ENCODE data around the gene ZNF474.

ZNF474 gene

DNA sequence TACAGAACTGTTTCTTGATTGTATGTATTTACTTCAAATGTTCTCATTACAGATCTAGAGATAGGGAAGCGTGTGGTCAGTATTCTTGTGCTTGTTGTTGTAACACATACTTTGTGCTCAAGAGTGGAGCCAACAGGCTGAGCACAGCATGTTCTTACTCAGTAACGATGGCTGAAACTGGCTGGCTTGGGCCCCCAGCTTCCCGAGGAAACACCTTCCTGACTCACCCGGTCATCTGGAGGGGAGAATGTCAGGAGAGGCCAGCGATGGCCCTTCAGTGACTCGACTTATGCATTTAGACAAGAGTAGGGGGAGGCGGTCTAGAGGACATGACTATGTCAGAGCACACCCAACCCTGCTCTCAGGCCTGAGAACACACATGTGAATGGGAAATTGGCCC lies 25.6 kb downstream of the ZNF474 start:
- DNase-seq = no peak

DNA sequence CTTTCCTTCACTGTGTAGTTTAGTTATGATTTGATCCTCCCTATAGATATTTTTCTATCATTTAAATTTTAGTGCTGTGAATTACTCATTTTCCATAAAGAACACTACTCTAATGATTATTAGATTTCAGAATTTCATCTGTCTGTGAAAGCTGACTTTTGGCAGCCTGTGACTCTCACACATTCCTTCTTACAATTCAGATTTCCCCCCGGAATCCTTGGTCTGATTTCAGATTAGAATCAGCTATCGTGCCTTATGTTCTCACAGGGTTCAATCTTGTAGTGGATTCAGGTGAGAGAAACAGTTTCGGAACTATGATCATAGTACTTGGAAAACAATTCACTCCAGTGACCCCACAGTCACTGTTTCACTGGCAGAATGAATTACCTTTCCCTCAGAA lies 26.2 kb downstream of the ZNF474 start:
- no peak for DNase-seq

GRCh38 chr5:122156724-122157325 lies 27.5 kb downstream of the ZNF474 start:
- peak; percentile 3 for DNase-seq

GRCh38 chr5:122162100-122162638 lies 32.8 kb downstream of the ZNF474 start:
- no peak for DNase-seq

DNA sequence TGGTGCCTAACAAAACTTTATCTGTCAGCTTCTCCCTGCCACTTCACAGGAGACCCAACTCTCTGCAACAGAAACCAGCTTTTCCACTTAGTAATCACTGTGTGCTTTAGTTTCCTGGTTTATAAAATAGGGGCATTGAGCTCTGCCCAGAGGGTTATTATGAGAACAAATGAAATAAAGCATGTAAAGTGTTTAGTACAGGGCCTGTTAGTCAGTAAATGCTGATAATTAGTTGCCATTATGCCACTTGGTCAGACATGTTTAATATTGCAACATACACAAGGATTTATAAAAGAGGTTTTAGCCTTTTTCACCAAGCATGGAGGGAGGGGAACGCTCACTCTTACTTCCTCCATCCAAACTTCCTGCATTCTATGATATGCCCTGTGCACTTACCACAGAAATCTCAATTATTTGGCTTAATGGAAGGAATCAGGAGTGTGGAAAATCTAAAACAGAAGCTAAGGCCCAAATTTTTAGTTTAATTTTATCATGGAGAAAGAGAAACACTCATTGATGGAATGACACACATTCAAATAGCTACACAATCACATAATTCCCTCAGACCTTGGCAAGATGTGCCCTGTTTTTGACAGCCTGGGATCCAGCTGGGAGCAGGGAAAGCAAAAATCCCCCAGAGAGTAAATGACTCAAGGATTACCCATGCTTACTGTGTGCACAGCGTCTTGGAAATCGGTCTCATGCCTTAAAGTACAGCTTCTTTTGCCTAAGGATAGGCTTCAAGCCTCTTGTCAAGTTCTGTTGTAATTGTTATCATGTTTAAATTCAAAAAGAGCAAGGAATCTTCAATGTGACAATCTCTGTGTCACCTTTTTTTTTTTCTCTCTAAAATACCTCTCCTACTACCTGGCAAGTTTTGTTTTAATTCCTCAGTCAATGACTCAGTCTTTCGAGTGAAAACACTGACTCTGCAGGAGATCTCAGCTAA lies 34.0 kb downstream of the ZNF474 start:
- DNase-seq = no peak

GRCh38 chr5:122164070-122164435 lies 34.7 kb downstream of the ZNF474 start:
- no peak for DNase-seq

GRCh38 chr5:122164831-122165558 lies 35.6 kb downstream of the ZNF474 start:
- no peak for DNase-seq

- DNase-seq = no peak
Measured at GRCh38 chr5:122165559-122166078, 36.3 kb downstream of the ZNF474 start.

GRCh38 chr5:122169350-122170103 lies 40.2 kb downstream of the ZNF474 start:
- no peak for DNase-seq

DNA sequence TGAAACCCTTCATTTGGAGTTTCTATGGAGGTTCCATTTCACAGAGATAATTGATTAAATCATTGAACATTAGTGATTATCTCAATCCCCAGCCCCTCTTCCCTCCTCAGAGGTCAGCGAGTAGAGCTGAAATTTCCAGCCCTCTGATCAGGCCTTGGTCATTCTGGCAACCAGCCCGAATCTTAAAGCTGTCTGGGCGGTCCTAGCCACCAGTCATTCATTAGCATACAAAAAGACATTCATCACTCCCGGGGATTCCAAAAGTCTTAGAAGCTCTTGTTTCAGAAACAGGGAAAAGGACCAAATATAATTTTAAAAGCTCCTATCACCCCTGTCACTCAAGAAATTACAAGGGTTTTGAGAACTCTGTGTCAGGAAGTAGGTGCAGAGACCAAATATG lies 41.3 kb downstream of the ZNF474 start:
- DNase-seq = no peak

DNA sequence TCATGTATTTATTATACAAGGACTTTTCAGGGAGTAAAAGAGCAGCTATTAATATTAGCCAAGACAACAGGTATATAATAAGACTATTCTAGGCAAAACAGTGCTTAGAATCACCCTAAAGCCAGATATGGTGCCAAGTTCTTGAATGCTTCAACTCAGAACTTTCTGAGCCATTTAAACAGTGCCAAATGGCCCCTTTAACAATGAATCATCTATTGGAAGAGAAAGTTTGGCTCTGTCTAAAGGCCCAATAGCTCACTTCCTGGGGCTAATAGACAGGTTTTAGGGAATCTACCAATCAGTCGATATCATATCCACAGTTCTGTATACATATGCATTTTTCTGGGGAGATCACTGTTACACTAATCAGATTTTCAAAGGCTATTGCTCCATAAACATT lies 42.9 kb downstream of the ZNF474 start:
- no peak for DNase-seq

DNA sequence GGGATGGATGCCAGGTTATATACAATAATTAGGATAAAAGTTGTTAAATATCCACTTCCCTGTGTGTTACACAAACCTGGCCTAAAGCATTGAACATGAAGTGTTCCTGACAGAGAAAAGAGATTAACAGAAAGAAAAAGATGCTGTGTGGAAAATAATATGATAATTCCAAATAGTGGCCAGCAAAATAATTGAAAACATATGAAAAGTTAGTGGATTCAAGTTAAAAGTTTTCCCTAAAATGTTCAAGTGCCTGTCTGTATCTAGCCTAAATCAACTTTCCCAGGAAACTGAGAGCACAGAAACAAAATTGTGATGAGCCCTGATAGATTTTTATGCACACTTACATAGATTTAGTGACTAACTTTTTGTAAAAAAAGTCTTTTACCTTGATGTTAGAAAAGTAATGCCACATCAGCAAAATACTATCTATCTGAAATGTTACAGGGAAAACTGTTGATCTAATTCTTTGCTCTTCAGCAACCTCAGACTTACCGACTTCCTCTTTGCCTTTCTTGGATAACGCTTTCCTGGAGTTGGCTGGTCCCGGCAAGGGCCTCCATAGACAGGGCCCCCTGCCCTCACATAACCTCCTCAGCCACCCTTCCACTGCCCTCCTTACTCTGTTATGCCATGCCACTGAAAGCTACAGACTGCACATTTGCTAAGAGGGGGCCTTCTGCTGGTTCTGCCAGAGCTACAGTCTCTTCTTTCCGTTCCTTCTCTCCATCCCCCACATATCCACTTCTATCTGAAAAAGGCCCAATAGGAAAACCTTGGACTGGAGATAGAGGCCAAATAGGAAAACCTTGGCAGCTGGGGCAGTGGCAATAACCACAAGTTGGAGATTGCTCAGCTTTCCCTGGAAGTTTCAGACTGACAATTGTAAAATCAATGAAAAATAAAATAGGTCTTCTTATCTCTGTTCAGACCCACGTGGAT lies 44.4 kb downstream of the ZNF474 start:
- no peak for DNase-seq

DNA sequence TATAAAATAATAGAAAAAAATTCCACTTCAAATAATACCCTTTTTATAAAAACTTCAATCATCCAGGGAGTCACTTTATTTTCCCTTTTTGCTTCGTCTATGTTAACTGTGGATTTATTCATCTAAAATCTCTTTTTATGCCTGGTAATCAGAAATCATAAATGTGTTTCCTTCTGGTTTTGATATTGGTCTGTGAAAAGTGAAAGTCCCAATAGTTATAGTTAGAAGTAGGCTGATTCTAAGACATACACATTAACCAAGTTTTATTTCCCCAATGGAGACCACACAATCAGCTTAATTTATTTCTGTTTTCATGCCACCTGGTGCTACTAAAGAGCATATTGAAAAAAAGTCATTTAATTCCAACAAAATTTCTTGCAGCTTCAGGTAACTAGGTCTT lies 45.7 kb downstream of the ZNF474 start:
- DNase-seq = no peak

DNA sequence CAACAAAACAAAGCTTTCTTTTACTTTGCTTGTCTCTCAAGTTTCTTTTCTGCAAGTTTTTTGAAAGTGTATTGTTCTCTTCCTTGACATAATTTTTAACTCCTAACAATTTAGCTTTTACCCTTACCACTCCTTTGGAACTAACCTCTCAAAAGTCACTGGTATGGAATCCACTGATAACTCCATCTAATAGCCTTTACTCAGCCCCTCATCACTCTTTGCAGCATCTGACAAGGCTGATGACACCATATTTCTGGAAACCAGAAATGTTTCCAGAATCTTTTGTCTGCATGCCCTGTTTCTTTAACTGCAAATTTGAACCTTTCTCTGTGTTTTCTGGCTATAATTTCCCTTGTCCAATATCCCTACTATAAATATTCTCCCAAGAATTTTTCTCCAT lies 46.5 kb downstream of the ZNF474 start:
- DNase-seq = no peak

- no peak for DNase-seq
Measured at GRCh38 chr5:122177161-122177560, 47.8 kb downstream of the ZNF474 start.

DNA sequence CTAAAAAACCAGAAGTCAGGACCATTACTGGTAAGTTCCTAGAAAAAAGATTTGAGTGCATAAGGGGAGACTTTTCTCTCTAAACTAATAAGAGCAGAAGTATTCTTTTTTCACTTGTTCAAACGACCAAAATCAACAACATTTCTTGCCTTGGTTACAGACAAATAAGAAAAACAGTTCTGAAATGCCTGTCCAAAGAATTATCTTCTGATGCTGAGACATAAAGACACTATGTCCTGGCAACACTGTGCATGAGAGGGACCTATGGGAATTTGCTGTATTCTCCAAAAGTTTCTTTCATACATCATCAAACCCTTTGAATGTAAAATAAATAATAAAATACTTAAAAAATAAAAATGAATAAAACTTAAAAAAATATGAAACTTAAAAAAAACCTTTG lies 50.4 kb downstream of the ZNF474 start:
- no peak for DNase-seq

GRCh38 chr5:122180146-122180712 lies 50.9 kb downstream of the ZNF474 start:
- DNase-seq = no peak

- DNase-seq = no peak
Measured at GRCh38 chr5:122180863-122181548, 51.7 kb downstream of the ZNF474 start.

DNA sequence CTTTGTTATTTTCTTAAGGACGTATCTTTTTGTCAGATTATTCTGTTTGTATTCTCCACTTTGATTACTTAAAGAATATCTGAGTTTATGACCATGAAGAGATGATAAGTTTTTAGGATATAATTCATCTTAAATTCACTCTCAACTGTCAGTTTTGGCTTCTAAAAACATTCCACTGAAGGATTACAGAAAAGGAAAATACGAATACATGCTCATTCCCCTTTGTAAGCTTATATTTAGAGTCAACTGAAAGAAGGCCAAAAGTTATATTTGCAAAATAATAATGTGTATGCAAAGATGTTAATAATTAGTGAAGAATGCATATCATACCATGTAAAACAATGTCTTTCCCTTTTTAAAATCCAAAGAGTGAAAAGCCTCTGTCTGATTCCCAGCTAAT lies 52.5 kb downstream of the ZNF474 start:
- no peak for DNase-seq

DNA sequence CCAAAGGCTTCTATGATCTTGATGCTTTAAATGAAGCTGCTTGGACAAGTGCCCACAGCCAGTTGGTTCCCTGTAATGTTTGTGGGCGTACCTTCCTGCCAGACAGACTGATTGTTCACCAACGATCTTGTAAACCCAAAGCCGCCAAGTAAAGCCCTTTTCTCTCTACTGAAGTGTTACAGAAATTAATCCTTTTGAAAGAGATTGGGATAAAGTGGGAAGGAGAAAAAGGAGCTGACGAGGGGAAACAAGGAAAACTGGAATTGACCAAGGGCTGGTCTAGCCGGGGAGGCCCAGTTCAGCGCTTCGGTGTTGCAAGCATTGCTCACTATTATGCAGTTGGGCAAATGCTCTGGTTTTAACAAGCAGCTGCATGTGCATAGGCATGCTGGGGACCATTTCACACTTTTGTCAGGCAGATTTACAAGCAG lies 53.2 kb downstream of the ZNF474 start:
- DNase-seq = peak; percentile 30

All from DMS79 treated with DMSO at 0.1 percent for 48 hours (cell line).